ENCODE data around the gene LRP1.

LRP1 gene

DNA sequence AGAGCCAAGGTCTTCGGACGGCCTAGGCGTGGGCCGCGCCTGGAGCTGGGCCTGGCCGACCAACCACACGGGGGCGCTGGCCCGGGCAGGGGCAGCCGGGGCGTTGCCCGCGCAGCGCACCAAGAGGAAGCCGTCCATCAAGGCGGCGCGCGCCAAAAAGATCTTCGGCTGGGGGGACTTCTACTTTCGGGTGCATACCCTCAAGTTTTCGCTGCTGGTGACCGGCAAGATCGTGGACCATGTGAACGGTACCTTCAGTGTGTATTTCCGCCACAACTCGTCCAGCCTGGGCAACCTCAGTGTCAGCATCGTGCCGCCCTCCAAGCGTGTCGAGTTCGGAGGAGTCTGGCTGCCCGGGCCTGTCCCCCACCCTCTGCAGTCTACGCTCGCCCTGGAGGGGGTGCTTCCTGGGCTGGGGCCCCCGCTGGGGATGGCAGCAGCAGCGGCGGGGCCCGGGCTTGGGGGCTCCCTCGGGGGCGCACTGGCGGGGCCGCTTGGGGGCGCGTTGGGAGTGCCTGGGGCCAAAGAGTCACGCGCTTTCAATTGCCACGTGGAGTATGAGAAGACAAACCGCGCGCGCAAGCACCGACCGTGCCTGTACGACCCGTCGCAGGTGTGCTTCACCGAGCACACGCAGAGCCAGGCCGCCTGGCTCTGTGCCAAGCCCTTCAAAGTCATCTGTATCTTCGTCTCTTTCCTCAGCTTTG is 96.8 kb downstream of the LRP1 start:
- ChIA-PET CTCF (interaction anchor here (1.1 to 13.6 kb wide), 6 partner anchors 9 to 80 kb away, joined by 3 to 326 read pairs (median 7); partner anchors contain the start of genes NXPH4 and STAC3), POLR2A (no interaction called here)
- peak overlapping the region in 1 of 7 experiments; percentile 32 for H3K4me3 ChIP-seq (ENCODE audit: control insufficient read depth in 1 of 7, extremely low read depth in 1 of 7, insufficient read depth in 4 of 7, low read depth in 2 of 7, low read length in 6 of 7)
- H3K9me3 ChIP-seq (ENCODE audit: control extremely low read depth in 1 of 5, control insufficient read depth in 4 of 5, insufficient read depth in 2 of 5, low read depth in 1 of 5, low read length in 4 of 5): no peaks in the 10 kb centered on the region
- H3K27ac ChIP-seq (ENCODE audit: insufficient read depth in 1 of 2, low read depth in 1 of 2, low read length in 2 of 2, poor library complexity in 1 of 2, severe bottlenecking in 2 of 2): no peak overlapping the region
- no peaks in the 10 kb centered on the region for H3K36me3 ChIP-seq (ENCODE audit: control insufficient read depth in 4 of 4, insufficient read depth in 4 of 4, low read length in 3 of 4)
- WGBS (ENCODE audit: insufficient coverage): 2% methylated on average over 55 of the region's 61 CpGs
- peak; percentile 57 to 75 (median 74) for DNase-seq
- H3K4me1 ChIP-seq (ENCODE audit: control extremely low read depth in 1 of 4, control insufficient read depth in 4 of 4, insufficient read depth in 4 of 4, low read length in 3 of 4): peaks cover 9 to 48% (median 42%) of the 10 kb centered on the region in 4 experiments
- peaks cover 7 to 80% (median 38%) of the 10 kb centered on the region in 5 experiments for H3K27me3 ChIP-seq (replicated peaks in 2 of 5; ENCODE audit: control insufficient read depth in 4 of 5, insufficient read depth in 5 of 5, low read length in 4 of 5)

DNA sequence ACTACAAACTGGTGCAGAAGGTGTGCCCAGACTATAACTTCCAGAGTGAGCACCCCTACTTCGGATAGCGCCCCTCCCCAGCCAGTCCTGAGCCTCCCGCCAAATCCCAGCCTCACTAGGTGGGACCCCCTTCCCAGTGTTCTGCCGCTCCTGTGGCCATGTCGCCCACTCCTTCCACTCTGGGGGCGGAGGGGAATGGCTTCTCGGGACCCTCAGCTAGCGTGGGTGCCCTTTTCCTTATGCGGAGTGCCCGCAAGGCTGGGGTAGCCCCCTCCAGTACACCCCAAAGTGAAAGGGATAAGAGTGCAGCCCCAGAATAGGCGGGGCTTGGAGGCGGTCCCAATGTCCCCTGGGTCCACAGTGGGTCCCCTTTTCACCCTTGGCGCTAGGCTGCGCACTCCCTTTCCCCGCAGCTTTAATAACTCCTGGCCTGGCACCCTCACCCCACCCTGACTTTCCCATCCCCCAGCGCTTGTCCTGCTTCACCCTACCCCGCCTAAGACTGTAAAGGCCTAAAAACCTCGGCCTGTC is 97.5 kb downstream of the LRP1 start:
- Histone ChIP-seq H3K27me3 (replicated peaks in 2 of 5; ENCODE audit: control insufficient read depth in 4 of 5, insufficient read depth in 5 of 5, low read length in 4 of 5) (peaks cover 7 to 74% (median 36%) of the 10 kb centered on the region in 5 experiments), H3K4me3 (ENCODE audit: control insufficient read depth in 1 of 7, extremely low read depth in 1 of 7, insufficient read depth in 4 of 7, low read depth in 2 of 7, low read length in 6 of 7) (no peak overlapping the region), H3K4me1 (ENCODE audit: control extremely low read depth in 1 of 4, control insufficient read depth in 4 of 4, insufficient read depth in 4 of 4, low read length in 3 of 4) (peaks cover 9 to 54% (median 49%) of the 10 kb centered on the region in 4 experiments), H3K36me3 (ENCODE audit: control insufficient read depth in 4 of 4, insufficient read depth in 4 of 4, low read length in 3 of 4) (peaks cover 0 to under 1% (median 0%) of the 10 kb centered on the region in 4 experiments), H3K27ac (ENCODE audit: insufficient read depth in 1 of 2, low read depth in 1 of 2, low read length in 2 of 2, poor library complexity in 1 of 2, severe bottlenecking in 2 of 2) (no peak overlapping the region), H3K9me3 (ENCODE audit: control extremely low read depth in 1 of 5, control insufficient read depth in 4 of 5, insufficient read depth in 2 of 5, low read depth in 1 of 5, low read length in 4 of 5) (no peaks in the 10 kb centered on the region)
- ChIA-PET POLR2A (interaction anchor here (0.6 kb wide), 1 partner anchor 19 kb away, joined by 5 read pairs; no protein-coding TSS in a partner anchor), CTCF (interaction anchor here (0.9 to 13.6 kb wide), 5 partner anchors 8 to 45 kb away, joined by 3 to 326 read pairs (median 8); partner anchors contain the start of genes NXPH4 and STAC3)
- DNase-seq: no peak
- 22% methylated on average over 16 of the region's 18 CpGs for WGBS (ENCODE audit: insufficient coverage)

DNA sequence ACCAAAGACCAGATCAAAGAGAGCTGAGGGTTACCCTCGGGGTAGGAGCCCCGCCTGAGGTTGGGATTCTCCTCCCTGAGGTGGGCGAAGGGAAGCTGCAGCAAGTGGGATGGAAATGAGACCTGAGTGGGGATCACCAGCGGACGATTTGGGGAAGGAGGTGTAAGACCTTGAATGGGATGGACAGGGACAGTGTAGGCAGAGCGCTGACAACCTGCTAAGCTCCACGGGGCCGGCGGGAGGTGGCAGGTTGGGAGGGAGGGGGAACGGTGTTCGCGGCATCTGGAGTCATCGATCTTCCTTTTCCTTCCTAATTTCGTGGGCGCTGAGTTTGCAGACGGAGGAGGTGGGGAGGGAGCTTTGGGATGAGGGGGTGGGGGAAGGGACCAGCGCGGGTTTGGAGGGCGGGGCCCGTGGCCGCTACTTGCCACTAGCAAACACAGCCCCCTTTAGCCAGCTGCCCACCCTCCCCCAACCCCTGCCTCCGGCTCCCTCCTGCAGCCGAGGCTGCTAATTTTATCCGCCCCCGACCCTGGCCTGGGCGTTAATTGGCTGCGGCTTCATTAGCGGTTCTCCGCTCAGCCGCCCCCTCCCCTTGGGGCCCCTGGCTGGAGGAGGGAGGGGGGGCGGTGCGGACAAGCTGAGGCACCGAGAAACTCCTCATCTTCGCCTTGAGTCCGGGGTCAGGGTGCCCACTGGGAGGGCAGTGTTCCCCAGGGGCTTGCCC is 98.5 kb downstream of the LRP1 start:
- no peak overlapping the region for H3K27ac ChIP-seq (ENCODE audit: insufficient read depth in 1 of 2, low read depth in 1 of 2, low read length in 2 of 2, poor library complexity in 1 of 2, severe bottlenecking in 2 of 2)
- DNase-seq: no peak
- peaks cover 7 to 64% (median 30%) of the 10 kb centered on the region in 5 experiments for H3K27me3 ChIP-seq (replicated peaks in 2 of 5; ENCODE audit: control insufficient read depth in 4 of 5, insufficient read depth in 5 of 5, low read length in 4 of 5)
- ChIA-PET POLR2A (no interaction called here), CTCF (interaction anchor here (0.9 to 13.6 kb wide), 3 partner anchors 12 to 44 kb away, joined by 3 to 326 read pairs (median 170); partner anchors contain the start of genes NXPH4 and STAC3)
- peaks cover 4 to 11% (median 6%) of the 10 kb centered on the region in 4 experiments for H3K36me3 ChIP-seq (ENCODE audit: control insufficient read depth in 4 of 4, insufficient read depth in 4 of 4, low read length in 3 of 4)
- peak overlapping the region in 2 of 7 experiments; percentile 5 to 47 for H3K4me3 ChIP-seq (ENCODE audit: control insufficient read depth in 1 of 7, extremely low read depth in 1 of 7, insufficient read depth in 4 of 7, low read depth in 2 of 7, low read length in 6 of 7)
- WGBS (ENCODE audit: insufficient coverage): 1% methylated on average over 15 of the region's 35 CpGs
- no peaks in the 10 kb centered on the region for H3K9me3 ChIP-seq (ENCODE audit: control extremely low read depth in 1 of 5, control insufficient read depth in 4 of 5, insufficient read depth in 2 of 5, low read depth in 1 of 5, low read length in 4 of 5)
- H3K4me1 ChIP-seq (ENCODE audit: control extremely low read depth in 1 of 4, control insufficient read depth in 4 of 4, insufficient read depth in 4 of 4, low read length in 3 of 4): peaks cover 9 to 58% (median 52%) of the 10 kb centered on the region in 4 experiments

DNA sequence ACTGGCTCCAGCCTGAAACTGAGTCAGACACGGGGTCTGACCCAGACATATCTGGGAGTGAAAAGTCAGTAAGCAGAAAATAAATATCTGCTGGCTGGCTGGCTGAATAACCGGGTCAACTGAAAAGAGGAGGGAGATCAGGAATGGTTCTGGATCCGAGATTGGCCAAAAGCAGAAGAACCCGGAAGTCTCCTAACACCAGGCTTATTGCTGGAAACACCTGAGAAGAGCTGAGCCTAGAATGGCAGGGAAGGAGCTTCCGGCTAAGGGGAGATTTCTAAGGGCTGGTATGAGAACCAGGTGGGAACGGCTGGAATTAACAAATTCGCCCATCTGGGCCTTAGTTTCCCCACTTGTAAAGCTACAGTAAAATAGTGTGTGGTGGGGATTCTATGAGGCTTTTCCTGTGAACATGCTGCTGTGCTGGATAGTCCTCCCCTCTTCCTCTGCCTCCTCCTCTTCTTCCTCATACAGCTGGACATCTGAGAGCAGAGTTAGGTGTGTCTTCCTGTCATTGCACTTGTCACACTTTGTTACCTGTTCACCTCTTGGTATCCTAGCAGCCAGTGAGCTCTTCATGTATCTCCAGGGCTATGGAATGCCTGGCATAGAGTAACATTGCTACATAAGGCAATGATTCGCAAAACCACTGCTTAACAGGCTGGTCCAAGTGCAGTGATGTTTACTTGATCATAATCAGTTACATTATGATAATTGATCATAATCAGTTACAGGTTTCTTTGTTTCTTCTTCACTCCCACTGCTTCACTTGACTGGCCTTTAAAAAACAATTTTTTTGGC is 99.2 kb downstream of the LRP1 start:
- Histone ChIP-seq H3K27ac (ENCODE audit: insufficient read depth in 1 of 2, low read depth in 1 of 2, low read length in 2 of 2, poor library complexity in 1 of 2, severe bottlenecking in 2 of 2) (no peak overlapping the region), H3K4me1 (ENCODE audit: control extremely low read depth in 1 of 4, control insufficient read depth in 4 of 4, insufficient read depth in 4 of 4, low read length in 3 of 4) (peaks cover 9 to 58% (median 52%) of the 10 kb centered on the region in 4 experiments), H3K27me3 (replicated peaks in 2 of 5; ENCODE audit: control insufficient read depth in 4 of 5, insufficient read depth in 5 of 5, low read length in 4 of 5) (peaks cover 7 to 56% (median 30%) of the 10 kb centered on the region in 5 experiments), H3K36me3 (ENCODE audit: control insufficient read depth in 4 of 4, insufficient read depth in 4 of 4, low read length in 3 of 4) (peaks cover 4 to 19% (median 13%) of the 10 kb centered on the region in 4 experiments), H3K9me3 (ENCODE audit: control extremely low read depth in 1 of 5, control insufficient read depth in 4 of 5, insufficient read depth in 2 of 5, low read depth in 1 of 5, low read length in 4 of 5) (no peaks in the 10 kb centered on the region), H3K4me3 (ENCODE audit: control insufficient read depth in 1 of 7, extremely low read depth in 1 of 7, insufficient read depth in 4 of 7, low read depth in 2 of 7, low read length in 6 of 7) (peak overlapping the region in 1 of 7 experiments; percentile 47)
- CTCF ChIA-PET: interaction anchor here (1.2 to 13.6 kb wide), 3 partner anchors 8 to 16 kb away, joined by 3 to 326 read pairs (median 170); partner anchors contain the start of genes NXPH4 and STAC3
- POLR2A ChIA-PET: no interaction called here
- WGBS (ENCODE audit: insufficient coverage): 22% methylated on average over 4 of the region's 8 CpGs
- DNase-seq: no peak

DNA sequence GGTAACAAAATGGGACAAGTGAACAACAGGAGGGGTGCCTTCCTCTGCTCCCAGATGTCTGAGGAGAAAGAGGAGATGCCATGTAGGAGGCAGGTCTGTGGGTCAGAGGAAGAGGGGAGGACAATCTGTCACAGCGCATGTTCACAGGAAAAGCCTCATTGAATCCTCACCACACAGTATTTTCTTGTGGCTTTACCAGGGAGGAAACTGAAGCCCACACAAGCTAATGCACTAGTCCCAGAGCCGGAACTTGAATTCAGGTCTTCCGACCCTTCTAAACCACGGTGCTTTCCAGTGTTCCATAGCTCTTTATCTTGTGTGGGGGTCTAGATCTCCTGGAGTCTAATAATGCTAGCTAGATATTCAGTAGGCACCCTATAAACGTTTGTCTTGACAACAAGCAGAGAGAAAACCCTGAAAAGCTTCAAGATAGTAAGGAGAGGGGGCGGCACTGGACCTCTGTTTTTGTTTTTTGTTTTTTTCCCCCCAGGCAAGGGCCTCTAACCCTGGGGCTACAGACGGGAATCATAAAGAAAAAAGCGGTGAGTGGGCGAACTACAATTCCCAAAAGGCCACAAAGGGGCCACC is 100.9 kb downstream of the LRP1 start:
- peaks cover 9 to 58% (median 49%) of the 10 kb centered on the region in 4 experiments for H3K4me1 ChIP-seq (ENCODE audit: control extremely low read depth in 1 of 4, control insufficient read depth in 4 of 4, insufficient read depth in 4 of 4, low read length in 3 of 4)
- ChIA-PET POLR2A (no interaction called here), CTCF (interaction anchor here (0.8 to 13.6 kb wide), 7 partner anchors 10 to 105 kb away, joined by 3 to 326 read pairs (median 3); partner anchors contain the start of genes NXPH4 and STAC3)
- H3K27ac ChIP-seq (ENCODE audit: insufficient read depth in 1 of 2, low read depth in 1 of 2, low read length in 2 of 2, poor library complexity in 1 of 2, severe bottlenecking in 2 of 2): peak overlapping the region in 1 of 2 experiments; percentile 75
- peak; percentile 61 to 76 (median 72) for DNase-seq
- H3K9me3 ChIP-seq (ENCODE audit: control extremely low read depth in 1 of 5, control insufficient read depth in 4 of 5, insufficient read depth in 2 of 5, low read depth in 1 of 5, low read length in 4 of 5): no peaks in the 10 kb centered on the region
- peaks cover 10 to 35% (median 24%) of the 10 kb centered on the region in 4 experiments for H3K36me3 ChIP-seq (ENCODE audit: control insufficient read depth in 4 of 4, insufficient read depth in 4 of 4, low read length in 3 of 4)
- peaks cover 7 to 40% (median 19%) of the 10 kb centered on the region in 5 experiments for H3K27me3 ChIP-seq (replicated peaks in 2 of 5; ENCODE audit: control insufficient read depth in 4 of 5, insufficient read depth in 5 of 5, low read length in 4 of 5)
- 0% methylated on average over 8 of the region's 9 CpGs for WGBS (ENCODE audit: insufficient coverage)
- peak overlapping the region; percentile 55 to 92 (median 79) for H3K4me3 ChIP-seq (ENCODE audit: control insufficient read depth in 1 of 7, extremely low read depth in 1 of 7, insufficient read depth in 4 of 7, low read depth in 2 of 7, low read length in 6 of 7)
